Raji (cell line): ENCODE results near the gene INSC.

Source experiments
- POLR2A ChIP-seq: IDR thresholded peaks from 2 replicates; pipeline ENCODE4 v1.6.1; 2011; ENCODE audit warnings: low read depth, low read length, control low read depth; ENCODE audit not compliant: insufficient read depth

INSC gene, protein sequence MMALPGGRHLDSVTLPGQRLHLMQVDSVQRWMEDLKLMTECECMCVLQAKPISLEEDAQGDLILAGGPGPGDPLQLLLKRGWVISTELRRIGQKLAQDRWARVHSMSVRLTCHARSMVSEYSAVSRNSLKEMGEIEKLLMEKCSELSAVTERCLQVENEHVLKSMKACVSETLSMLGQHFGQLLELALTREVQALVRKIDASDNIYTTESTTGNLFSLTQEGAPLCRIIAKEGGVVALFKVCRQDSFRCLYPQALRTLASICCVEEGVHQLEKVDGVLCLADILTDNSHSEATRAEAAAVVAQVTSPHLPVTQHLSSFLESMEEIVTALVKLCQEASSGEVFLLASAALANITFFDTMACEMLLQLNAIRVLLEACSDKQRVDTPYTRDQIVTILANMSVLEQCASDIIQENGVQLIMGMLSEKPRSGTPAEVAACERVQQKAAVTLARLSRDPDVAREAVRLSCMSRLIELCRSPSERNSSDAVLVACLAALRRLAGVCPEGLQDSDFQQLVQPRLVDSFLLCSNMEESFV

DNA sequence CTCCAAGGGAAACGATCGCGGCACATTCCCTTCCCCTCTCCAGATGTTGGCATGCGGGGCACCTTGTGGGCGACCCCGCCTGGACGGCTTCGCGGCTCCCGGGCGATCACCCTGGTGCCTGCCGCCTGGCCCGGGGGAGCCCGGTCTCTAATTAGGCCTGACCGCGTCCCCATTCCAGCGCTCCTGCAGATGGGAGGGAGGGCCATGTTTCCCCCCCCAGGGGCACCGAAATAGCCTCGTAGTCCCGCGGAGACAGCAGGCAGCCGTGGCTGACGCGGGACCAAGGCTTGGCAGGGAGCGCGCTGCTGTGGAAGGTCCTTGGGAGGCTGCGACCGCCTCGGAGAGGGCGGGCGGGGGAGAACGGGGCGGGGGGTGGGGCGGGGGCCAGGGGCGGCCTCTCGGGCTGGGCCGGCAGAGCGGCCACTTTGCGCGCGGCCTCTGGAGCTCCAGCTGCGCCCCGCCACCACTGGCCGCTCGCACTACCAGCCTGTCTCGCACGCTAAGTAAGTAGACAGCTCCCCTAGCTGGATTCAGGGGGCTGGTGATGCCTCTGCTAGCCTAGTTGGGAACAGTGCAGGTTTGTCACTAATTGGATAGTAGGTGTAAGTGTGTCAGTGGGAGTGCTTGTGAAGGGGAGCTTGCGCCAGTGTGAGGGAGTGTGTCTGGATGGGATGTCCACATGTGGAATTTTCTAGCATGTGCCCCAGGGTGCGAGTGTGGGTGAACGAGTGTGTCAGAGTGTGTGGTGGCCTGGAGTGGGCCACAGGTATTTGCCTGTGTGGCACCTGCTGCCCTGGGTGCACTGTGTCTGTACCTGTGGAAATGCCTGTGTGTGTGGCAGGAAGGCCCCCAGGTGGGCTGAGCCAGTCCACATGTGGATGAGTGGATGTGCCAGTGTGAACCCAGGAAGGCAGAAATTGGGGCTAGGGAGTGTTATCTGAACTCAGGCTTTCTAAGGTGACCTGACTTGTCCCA is at the start of gene INSC:
Gene INSC, plus strand, starts transcription at position 423 of the 975 bp plus-strand sequence. CDS start 34,252 bp downstream, outside the sequence.
- TF ChIP-seq POLR2A: no peak

DNA sequence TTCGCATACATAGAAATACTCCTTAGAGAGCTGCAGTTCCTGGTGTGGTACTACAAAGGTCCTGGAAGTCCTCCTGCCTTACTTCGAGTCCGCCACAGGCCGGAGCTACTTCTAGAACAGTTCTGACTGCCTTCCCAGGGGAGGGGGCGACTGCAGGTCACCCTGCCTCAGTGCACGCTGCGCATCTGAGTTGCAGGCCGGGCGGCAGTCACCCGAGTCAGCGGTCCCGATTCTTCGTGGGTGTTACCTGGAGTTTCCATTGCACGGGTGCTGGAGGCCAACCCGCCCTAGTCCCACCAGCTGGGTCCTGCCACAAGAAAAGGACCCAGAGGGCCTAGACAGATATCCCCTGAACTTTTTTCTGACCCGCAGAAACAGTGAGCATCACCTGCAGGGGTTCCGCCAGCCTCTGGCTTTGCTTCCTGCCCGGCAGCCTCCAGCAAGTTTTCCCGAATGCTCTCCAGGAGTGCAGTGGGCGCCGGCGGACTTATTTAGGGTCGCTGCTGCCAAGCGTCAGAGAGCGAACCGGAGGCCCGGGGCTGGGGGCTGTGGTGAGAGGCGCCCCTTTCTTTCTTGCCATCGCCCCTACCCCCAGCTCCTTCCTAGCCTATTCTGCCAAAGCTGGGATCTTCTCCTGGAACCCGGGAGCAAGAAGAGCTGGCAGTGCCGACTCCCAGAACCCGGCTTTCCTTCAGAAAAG is 43.0 kb upstream of the INSC start:
- no peak for TF ChIP-seq POLR2A

DNA sequence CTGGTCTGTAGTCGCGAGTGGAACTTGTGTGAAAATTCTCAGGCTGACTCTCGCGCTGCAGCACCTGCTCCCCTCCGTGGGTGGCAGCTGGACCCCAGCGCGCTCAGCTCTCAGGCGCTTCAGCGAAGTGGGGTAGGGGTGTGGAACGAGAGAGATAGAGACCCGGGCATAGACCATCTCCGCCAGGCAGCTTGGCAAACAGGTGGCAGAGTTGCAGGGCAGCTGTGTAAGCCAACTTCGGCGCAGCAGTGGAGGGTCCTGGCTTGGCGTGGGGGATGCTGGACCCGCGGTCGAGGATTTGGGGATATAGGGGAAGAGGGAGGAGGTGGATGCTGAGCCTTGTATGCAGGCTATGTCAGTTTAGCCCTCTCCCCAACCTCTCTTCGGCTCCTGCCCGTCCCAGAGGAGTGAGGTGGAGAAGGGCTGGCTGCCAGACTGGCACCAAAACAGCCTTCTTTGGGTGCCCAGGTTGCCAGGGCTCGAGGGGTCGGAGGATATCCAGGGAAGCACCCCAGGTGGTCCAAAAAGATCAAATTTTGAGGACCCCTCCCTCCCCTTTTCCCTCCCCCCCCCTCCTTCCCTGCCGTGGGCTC is 42.1 kb upstream of the INSC start:
- TF ChIP-seq POLR2A: no peak

DNA sequence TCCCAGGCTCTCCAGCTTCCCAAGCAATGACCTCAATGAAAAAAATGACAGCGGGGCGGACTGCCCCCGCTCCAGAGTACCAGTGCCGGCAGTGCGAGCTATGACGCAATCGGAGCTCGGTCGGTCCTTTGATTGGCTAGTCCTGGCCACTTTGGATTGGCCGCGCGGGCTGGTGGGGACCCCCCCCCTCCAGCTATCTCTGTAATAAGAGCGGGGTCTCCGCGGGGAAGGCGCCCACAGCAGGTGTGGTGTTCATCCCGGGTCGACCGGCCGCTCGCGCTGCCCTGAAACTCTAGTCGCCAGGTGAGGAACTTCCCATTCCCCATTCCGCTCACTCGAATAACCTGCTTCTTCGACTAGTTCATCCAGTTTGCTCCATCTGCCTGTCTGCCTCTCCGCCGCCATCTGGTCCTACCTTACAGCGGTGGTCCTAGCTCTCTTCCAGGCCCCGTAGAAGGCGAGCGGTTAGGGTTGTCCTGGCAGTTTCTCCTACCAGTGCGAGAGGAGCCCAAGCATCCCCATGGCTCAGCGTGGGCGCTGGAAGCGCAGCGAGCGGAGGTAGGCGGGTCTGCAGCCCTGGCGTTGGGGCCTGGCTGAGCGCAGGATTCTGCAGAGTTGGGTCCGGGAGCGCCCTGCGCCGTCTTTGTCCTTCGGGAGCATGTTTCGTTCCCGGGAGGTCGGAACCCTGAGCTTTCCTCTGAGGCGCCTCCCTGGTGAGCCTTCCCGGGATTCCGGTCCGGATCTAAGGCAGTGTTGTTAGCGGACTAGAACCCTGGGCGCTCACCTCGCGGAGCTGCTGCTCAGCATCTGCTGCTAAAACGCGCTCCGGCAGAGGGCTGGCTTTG is 41.1 kb upstream of the INSC start, which contains the start of gene CALCB:
Gene CALCB, plus strand, starts transcription at position 233 of the 845 bp plus-strand sequence. CDS start 1,126 bp downstream, outside the sequence.
- TF ChIP-seq POLR2A: no peak

DNA sequence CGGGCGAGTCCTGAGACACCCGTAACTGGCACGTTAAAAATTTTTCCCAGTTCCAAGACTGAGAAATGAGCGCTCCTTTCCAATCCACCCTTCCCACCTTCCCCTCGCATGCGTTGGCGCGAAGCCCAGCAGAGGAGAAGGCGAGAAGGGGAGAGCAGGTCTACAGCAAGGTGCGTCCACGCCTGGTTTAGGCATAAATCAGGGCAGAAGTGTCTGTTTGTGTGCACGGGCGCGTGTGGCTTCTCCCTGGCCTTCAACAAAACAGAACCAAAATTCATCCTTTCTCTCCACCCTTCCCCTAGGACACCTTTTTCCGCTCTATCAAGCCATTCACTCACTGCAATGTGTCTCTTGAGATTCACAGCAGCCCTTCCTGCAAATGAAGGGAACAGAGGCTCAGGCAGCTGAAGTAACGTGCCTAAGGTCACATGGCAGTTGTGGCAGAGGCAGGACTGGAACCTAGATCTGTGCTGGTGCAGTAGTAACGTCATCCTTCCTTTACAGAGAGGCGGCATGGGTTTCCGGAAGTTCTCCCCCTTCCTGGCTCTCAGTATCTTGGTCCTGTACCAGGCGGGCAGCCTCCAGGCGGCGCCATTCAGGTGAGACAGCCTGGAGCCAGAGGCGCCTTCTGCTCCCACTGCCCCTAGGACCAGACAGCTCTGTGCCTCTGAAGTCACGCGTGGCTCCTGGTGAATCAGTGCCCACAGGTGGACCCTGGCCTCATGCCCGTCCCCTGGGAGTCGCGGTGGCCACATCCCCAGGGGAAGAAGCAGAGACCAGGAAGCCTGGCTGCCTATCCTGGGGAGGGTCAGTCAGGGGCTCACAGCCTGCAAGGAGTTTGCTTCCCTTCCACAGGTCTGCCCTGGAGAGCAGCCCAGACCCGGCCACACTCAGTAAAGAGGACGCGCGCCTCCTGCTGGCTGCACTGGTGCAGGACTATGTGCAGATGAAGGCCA is 40.2 kb upstream of the INSC start:
- no peak for TF ChIP-seq POLR2A

DNA sequence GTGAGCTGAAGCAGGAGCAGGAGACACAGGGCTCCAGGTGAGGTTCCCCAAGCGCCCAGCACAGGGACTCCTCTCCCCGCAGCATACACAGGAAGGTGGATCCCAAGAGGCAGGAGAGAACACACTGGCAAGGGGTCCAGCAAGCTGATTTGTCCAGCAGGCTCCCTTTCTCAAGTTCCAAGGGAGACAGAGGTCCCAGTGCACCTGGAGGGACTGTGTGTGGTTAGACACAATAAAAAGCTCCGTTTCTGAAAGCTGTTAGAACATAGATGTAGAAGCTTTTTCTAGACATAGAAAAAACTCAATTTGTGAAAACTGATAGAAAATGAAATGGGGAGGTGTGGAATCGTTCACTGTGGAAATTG is 39.6 kb upstream of the INSC start:
- no peak for TF ChIP-seq POLR2A

DNA sequence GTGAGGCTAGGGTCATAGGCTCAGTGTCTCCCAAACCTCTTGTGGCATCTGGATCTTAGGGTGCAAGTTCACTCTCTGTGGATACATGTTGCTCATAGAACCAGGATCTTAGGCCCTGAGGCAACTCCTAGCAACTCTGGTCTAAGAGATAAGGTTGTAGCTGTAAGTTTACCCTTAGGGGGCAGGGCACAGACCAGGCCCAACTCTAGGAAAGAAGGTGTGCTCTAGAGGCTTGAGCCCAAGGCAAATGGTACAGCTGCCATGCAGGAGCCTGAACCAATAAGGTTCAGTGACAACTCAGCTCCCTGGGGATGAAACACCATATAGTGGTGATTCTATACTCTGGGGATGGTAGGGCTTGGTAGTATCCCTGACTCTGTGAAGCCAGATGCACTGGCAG is 23.5 kb upstream of the INSC start:
- TF ChIP-seq POLR2A: no peak

DNA sequence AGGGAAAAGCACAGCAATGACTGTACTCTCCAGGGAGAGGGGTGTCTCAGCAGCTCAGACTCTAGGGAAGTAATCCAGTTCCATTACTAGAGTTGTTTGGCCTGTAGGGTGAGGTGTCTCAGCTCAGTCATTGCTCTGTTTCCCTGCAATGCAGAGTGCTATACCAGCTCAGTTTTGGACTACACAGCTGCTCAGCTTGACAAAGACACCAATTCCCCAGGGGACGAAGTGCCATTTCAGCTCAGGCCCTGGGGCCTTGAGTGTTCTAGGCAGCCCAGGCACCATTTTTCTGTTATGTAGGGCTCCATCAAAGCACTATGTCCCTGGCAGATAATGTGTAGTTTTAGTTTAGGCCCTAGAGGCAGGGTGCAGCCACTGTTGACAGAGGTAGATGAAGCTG is 23.1 kb upstream of the INSC start:
- TF ChIP-seq POLR2A: no peak

DNA sequence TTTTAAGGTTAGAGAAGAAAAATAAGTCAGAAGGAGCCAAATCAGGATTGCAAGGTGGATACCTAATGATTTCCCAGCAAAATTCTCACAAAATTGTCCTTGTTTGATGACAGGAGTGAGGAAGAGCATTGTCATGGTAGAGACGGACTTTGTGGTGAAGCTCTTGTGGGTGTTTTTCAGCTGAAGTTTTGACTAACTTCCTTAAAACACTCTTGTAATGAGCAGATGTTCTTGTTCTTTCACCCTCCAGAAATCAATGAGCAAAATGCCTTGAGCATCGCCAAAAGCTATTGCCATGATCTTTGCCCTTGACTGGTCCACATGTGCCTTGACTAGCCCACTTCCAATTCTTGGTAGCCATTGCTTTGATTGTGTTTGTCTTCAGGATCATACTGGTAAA is 21.3 kb upstream of the INSC start:
- no peak for TF ChIP-seq POLR2A

DNA sequence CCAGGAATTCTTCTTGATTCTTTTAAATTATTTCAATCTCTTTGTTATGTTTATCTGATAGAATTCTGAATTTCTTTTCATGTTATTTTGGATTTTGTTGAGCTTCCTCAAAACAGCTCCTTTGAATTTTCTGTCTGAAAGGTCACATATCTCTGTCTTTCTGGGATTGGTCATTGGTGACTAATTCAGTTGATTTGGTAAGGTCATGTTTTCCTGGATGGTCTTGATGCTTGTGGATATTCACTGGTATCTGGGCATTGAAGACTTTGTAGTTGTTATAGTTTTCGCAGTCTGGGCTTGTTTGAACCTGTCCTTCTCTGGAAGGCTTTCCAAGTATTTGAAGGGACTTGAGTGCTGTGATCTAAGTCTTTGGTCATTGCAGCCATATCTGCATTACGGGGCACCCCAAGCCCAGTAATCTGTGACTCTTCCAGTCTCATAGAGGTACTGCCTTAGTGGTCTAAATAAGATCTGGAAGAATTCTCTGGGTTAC is 18.9 kb upstream of the INSC start:
- TF ChIP-seq POLR2A: no peak

DNA sequence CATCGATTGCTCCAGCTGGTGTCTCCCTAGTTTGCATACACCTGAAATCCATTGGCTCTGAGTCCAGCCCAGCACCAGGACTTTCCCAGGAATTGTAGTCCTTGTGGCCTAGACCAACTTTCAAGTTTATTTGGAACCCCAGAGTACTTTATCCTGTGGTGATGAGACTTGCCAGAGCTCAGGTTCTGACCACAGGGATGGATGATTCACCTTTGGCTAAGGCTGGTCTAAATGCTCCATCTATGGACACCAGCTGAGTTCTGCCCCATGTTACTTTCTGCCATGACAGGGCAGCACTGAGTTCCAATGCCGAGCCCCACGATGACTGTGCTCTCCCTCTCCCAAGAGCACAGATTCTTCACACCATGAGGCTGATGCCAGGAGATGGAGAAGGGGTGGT is 17.3 kb upstream of the INSC start:
- TF ChIP-seq POLR2A: no peak

DNA sequence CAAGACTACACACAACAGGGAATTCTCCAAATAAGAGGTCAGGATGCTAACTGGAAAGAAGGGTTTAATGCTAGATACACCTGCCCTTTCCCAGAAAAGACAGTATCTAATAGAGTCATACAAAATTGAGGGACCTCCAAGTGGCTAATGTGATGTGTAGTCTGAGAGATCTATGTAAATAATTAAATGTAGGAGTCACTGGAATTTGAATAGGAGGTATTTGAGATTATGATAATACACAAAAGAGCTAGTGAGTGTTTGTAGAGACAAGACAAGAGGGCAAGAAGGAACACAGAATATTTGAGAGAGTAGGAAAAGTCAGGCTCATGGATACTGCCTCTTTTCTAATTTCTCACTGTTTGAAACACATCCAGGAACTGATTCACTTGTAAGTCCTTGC is 15.5 kb upstream of the INSC start:
- no peak for TF ChIP-seq POLR2A

DNA sequence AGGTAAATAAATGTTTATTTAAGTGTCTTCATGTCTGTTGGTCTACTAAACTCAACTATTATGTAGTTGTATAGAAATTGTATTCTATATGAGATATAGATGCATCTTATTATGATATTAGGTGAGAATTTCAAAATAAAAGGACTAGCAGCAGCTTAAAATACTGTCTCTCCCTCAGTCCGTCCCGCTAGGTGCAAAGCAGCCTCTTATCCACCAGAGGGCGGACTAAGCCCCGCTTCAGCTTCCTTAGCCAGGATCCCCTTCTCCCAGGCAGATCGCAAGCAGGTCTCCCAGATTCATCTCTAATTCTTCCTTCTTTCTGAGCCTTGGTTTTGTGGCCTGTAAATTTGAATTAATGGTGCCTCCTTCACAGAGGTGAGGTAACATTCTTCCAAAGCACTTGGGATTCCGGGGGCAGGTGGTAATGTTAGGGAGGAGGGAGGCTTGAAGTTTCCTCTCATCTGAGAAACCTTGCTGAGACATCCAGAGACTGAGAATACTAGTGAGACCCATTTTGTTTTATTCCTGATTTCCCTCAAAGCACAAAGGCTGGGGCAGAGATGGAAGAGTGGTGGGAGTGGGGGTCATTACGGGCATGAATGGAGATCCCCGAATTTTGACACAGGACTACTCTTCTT is 13.5 kb upstream of the INSC start:
- no peak for TF ChIP-seq POLR2A
